HEK293 (cell line): Measurements from ENCODE around the gene RBPJ.

ENCODE experiments used
- CTCF ChIA-PET: fragments of 350-600 bp; formaldehyde crosslinking; extraction: SDS; loops from one replicate; lab custom pipeline; 2021; ENCODE audit warnings: antibody characterized with exemption; lab: Yijun Ruan, JAX
- POLR2A ChIA-PET: fragments of 300-600 bp; formaldehyde crosslinking; extraction: SDS; loops from one replicate; lab custom pipeline; 2020; ENCODE audit warnings: antibody characterized with exemption, inconsistent platforms; lab: Yijun Ruan, JAX
- H3K27ac ChIP-seq: fragments of 200-500 bp; sonication (Bioruptor generic); 2 replicates; pipeline ENCODE4 v1.5.1; 2014; ENCODE audit warnings: low read depth, low read length, control low read depth, inconsistent platforms; ENCODE audit errors: extremely low read depth
- H3K36me3 ChIP-seq, 2 experiments: fragments of 200-500 bp in 1 of 2; sonication (Bioruptor generic) in 1 of 2; 1 replicate in 1 of 2; 2 replicates in 1 of 2; pipeline ENCODE4 v1.5.1; 2014 to 2017; ENCODE audit warnings: inconsistent platforms in 2 of 2, low read length in 2 of 2; ENCODE audit not compliant: control insufficient read depth in 2 of 2, insufficient read depth in 1 of 2
- H3K4me1 ChIP-seq: fragments of 200-500 bp; sonication (Bioruptor generic); 2 replicates; pipeline ENCODE4 v1.5.1; 2014; ENCODE audit warnings: mild to moderate bottlenecking, low read length, inconsistent platforms; ENCODE audit not compliant: control insufficient read depth, insufficient read depth
- H3K4me3 ChIP-seq: 2 replicates; pipeline ENCODE4 v1.5.1; 2011; ENCODE audit warnings: low read depth, mild to moderate bottlenecking, control low read depth, low read length, moderate library complexity
- H3K9me3 ChIP-seq: fragments of 200-500 bp; sonication (Bioruptor generic); 2 replicates; pipeline ENCODE4 v1.5.1; 2014; ENCODE audit warnings: low read depth, low read length, inconsistent platforms; ENCODE audit not compliant: control insufficient read depth, insufficient read depth
- BCL11A ChIP-seq: fragments of 450-650 bp; formaldehyde crosslinking; IDR thresholded peaks from 2 replicates; pipeline ENCODE4 v1.5.1; 2016; ENCODE audit warnings: low read depth, missing biosample characterization, missing genetic modification characterization
- ELK4 ChIP-seq: IDR thresholded peaks from 2 replicates; pipeline ENCODE4 v1.6.1; 2011; ENCODE audit warnings: mild to moderate bottlenecking, low read depth, low read length, borderline replicate concordance
- GLI4 ChIP-seq: fragments of 450-650 bp; formaldehyde crosslinking; IDR thresholded peaks from 2 replicates; pipeline ENCODE4 v1.5.1; 2016; ENCODE audit warnings: missing biosample characterization, missing genetic modification characterization
- HOXA7 ChIP-seq: sonication (generic); formaldehyde crosslinking; IDR thresholded peaks from 2 replicates; pipeline ENCODE4 v1.8.1; 2022; ENCODE audit warnings: missing genetic modification reagents, borderline replicate concordance
- HOXC10 ChIP-seq: sonication (generic); formaldehyde crosslinking; IDR thresholded peaks from 2 replicates; pipeline ENCODE4 v1.8.1; 2023; ENCODE audit warnings: mild to moderate bottlenecking, missing genetic modification reagents
- SP3 ChIP-seq: fragments of 450-650 bp; formaldehyde crosslinking; IDR thresholded peaks from 2 replicates; pipeline ENCODE4 v1.5.1; 2016; ENCODE audit warnings: missing biosample characterization, missing genetic modification characterization
- SP7 ChIP-seq: fragments of 450-650 bp; formaldehyde crosslinking; IDR thresholded peaks from 2 replicates; pipeline ENCODE4 v1.5.1; 2016; ENCODE audit warnings: missing biosample characterization, missing genetic modification characterization
- TRIM28 ChIP-seq: IDR thresholded peaks from 2 replicates; pipeline ENCODE4 v1.6.1; 2011; ENCODE audit warnings: low read length, control low read depth, borderline replicate concordance
- WT1 ChIP-seq: fragments of 450-650 bp; formaldehyde crosslinking; IDR thresholded peaks from 2 replicates; pipeline ENCODE4 v1.5.1; 2016; ENCODE audit warnings: missing biosample characterization, missing genetic modification characterization
- ZBTB17 ChIP-seq: fragments of 450-650 bp; formaldehyde crosslinking; IDR thresholded peaks from 2 replicates; pipeline ENCODE4 v1.5.1; 2016; ENCODE audit warnings: missing biosample characterization, missing genetic modification characterization
- ZNF174 ChIP-seq: fragments of 450-650 bp; formaldehyde crosslinking; IDR thresholded peaks from 2 replicates; pipeline ENCODE4 v1.5.0; 2017; ENCODE audit warnings: missing biosample characterization, mild to moderate bottlenecking, missing genetic modification characterization
- ZNF18 ChIP-seq: fragments of 450-650 bp; formaldehyde crosslinking; IDR thresholded peaks from 2 replicates; pipeline ENCODE4 v1.5.1; 2016; ENCODE audit warnings: missing biosample characterization, missing genetic modification characterization
- ZNF2 ChIP-seq: fragments of 450-650 bp; formaldehyde crosslinking; IDR thresholded peaks from 2 replicates; pipeline ENCODE4 v1.5.1; 2016; ENCODE audit warnings: missing biosample characterization, missing genetic modification characterization
- ZNF214 ChIP-seq: fragments of 450-650 bp; formaldehyde crosslinking; IDR thresholded peaks from 2 replicates; pipeline ENCODE4 v1.5.1; 2017; ENCODE audit warnings: missing biosample characterization, mild to moderate bottlenecking, missing genetic modification characterization, borderline replicate concordance
- ZNF221 ChIP-seq: fragments of 450-650 bp; formaldehyde crosslinking; IDR thresholded peaks from 2 replicates; pipeline ENCODE4 v1.5.1; 2017; ENCODE audit warnings: missing biosample characterization, missing genetic modification characterization, borderline replicate concordance
- ZNF280C ChIP-seq: fragments of 450-650 bp; formaldehyde crosslinking; IDR thresholded peaks from 2 replicates; pipeline ENCODE4 v1.5.1; 2016; ENCODE audit warnings: missing biosample characterization, missing genetic modification characterization
- ZNF548 ChIP-seq: fragments of 450-650 bp; formaldehyde crosslinking; IDR thresholded peaks from 2 replicates; pipeline ENCODE4 v1.5.1; 2016; ENCODE audit warnings: missing biosample characterization, missing genetic modification characterization
- ZNF558 ChIP-seq: fragments of 450-650 bp; formaldehyde crosslinking; IDR thresholded peaks from 2 replicates; pipeline ENCODE4 v1.5.1; 2016; ENCODE audit warnings: missing biosample characterization, missing genetic modification characterization
- ZNF600 ChIP-seq: fragments of 450-650 bp; formaldehyde crosslinking; IDR thresholded peaks from 2 replicates; pipeline ENCODE4 v1.5.1; 2016; ENCODE audit warnings: missing biosample characterization, missing genetic modification characterization
- ZNF677 ChIP-seq: fragments of 450-650 bp; IDR thresholded peaks from 2 replicates; pipeline ENCODE4 v1.5.0; 2018; ENCODE audit warnings: missing biosample characterization, mild to moderate bottlenecking, missing genetic modification characterization, moderate library complexity
- ZSCAN16 ChIP-seq: fragments of 450-650 bp; formaldehyde crosslinking; IDR thresholded peaks from 2 replicates; pipeline ENCODE4 v1.5.1; 2016; ENCODE audit warnings: missing biosample characterization, missing genetic modification characterization
- ZSCAN23 ChIP-seq: fragments of 450-650 bp; formaldehyde crosslinking; IDR thresholded peaks from 2 replicates; pipeline ENCODE4 v1.5.1; 2016; ENCODE audit warnings: missing biosample characterization, missing genetic modification characterization
- ZXDB ChIP-seq: fragments of 450-650 bp; formaldehyde crosslinking; IDR thresholded peaks from 2 replicates; pipeline ENCODE4 v1.5.1; 2016; ENCODE audit warnings: missing biosample characterization, missing genetic modification characterization
- TF ChIP-seq, protein P1 (sequence below): sonication (generic); formaldehyde crosslinking; IDR thresholded peaks from 2 replicates; pipeline ENCODE4 v1.8.1; 2022; ENCODE audit warnings: mild to moderate bottlenecking, moderate library complexity, missing genetic modification reagents
- TF ChIP-seq, protein P2 (sequence below): fragments of 450-650 bp; formaldehyde crosslinking; IDR thresholded peaks from 2 replicates; pipeline ENCODE4 v1.5.1; 2017; ENCODE audit warnings: missing biosample characterization, missing genetic modification characterization
- TF ChIP-seq, protein P3 (sequence below): fragments of 450-650 bp; IDR thresholded peaks from 2 replicates; pipeline ENCODE4 v1.5.1; 2018; ENCODE audit warnings: missing biosample characterization, missing genetic modification characterization

Gene RBPJ

GRCh38 chr4:26413582-26413981 is 92.8 kb downstream of the RBPJ start (continued):
- TF ChIP-seq, protein P1, sequence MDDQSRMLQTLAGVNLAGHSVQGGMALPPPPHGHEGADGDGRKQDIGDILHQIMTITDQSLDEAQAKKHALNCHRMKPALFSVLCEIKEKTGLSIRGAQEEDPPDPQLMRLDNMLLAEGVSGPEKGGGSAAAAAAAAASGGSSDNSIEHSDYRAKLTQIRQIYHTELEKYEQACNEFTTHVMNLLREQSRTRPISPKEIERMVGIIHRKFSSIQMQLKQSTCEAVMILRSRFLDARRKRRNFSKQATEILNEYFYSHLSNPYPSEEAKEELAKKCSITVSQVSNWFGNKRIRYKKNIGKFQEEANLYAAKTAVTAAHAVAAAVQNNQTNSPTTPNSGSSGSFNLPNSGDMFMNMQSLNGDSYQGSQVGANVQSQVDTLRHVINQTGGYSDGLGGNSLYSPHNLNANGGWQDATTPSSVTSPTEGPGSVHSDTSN: no peak
- TF ChIP-seq ZNF221 (tag by site-specific recombination) (no peak), ZXDB (tag by site-specific recombination) (no peak)

- TF ChIP-seq ZNF174 (tag by site-specific recombination) (no peak), ZNF558 (tag by site-specific recombination) (no peak), GLI4 (tag by site-specific recombination) (no peak), SP7 (tag by site-specific recombination) (no peak)
- TF ChIP-seq, protein P2, sequence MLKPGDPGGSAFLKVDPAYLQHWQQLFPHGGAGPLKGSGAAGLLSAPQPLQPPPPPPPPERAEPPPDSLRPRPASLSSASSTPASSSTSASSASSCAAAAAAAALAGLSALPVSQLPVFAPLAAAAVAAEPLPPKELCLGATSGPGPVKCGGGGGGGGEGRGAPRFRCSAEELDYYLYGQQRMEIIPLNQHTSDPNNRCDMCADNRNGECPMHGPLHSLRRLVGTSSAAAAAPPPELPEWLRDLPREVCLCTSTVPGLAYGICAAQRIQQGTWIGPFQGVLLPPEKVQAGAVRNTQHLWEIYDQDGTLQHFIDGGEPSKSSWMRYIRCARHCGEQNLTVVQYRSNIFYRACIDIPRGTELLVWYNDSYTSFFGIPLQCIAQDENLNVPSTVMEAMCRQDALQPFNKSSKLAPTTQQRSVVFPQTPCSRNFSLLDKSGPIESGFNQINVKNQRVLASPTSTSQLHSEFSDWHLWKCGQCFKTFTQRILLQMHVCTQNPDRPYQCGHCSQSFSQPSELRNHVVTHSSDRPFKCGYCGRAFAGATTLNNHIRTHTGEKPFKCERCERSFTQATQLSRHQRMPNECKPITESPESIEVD (tag by site-specific recombination): peak; percentile 28; the same call in 1 of the 2 replicates
- ChIA-PET CTCF (interaction anchor here (0.5 kb wide), 1 partner anchor 364 kb away, joined by 5 read pairs; no protein-coding TSS in a partner anchor), POLR2A (no interaction called here)
- no peaks in the 10 kb centered on the region for H3K4me1 ChIP-seq
- H3K27ac ChIP-seq: no peak overlapping the region
- no peaks in the 10 kb centered on the region for H3K9me3 ChIP-seq
- no peak overlapping the region for H3K4me3 ChIP-seq
- H3K36me3 ChIP-seq: peaks cover 8 to 32% of the 10 kb centered on the region in 2 experiments
Measured at GRCh38 chr4:26418107-26418506, 97.3 kb downstream of the RBPJ start.

DNA sequence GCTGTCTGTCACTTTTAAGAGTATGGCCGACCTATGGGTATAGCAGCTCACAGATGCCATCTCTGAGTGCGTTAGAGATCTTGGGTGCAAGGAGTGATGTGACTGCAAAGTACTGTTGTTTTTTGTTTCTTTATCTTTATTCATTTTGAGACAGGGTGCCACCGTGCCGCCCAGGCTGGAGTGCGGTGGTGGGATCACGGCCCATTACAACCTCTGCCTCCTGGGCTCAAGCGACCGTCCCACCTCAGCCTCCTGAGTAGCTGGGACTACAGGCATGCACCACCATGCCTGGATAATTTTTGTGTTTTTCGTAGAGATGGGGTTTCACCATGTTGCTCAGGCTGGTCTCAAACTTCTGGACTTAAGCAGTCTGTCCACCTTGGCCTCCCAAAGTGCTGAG is 98.0 kb downstream of the RBPJ start:
- Histone ChIP-seq H3K4me3 (no peak overlapping the region), H3K36me3 (peaks cover 8 to 28% of the 10 kb centered on the region in 2 experiments), H3K27ac (no peak overlapping the region), H3K9me3 (no peaks in the 10 kb centered on the region), H3K4me1 (no peaks in the 10 kb centered on the region)
- CTCF ChIA-PET: interaction anchor here (0.5 to 1.5 kb wide), 4 partner anchors 90 to 979 kb away, joined by 3 to 5 read pairs (median 3); no protein-coding TSS in a partner anchor
- POLR2A ChIA-PET: no interaction called here
- no peak for TF ChIP-seq ZNF677
- TF ChIP-seq ZSCAN23 (tag by site-specific recombination): no peak
- no peak for TF ChIP-seq ELK4
- TF ChIP-seq ZNF2 (tag by site-specific recombination): no peak
- TF ChIP-seq HOXC10: no peak
- TF ChIP-seq SP3 (tag by site-specific recombination): no peak
- no peak for TF ChIP-seq TRIM28
- TF ChIP-seq HOXA7 (CRISPR knock-in tag): no peak
- TF ChIP-seq, protein P3, sequence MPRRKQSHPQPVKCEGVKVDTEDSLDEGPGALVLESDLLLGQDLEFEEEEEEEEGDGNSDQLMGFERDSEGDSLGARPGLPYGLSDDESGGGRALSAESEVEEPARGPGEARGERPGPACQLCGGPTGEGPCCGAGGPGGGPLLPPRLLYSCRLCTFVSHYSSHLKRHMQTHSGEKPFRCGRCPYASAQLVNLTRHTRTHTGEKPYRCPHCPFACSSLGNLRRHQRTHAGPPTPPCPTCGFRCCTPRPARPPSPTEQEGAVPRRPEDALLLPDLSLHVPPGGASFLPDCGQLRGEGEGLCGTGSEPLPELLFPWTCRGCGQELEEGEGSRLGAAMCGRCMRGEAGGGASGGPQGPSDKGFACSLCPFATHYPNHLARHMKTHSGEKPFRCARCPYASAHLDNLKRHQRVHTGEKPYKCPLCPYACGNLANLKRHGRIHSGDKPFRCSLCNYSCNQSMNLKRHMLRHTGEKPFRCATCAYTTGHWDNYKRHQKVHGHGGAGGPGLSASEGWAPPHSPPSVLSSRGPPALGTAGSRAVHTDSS (tag by site-specific recombination): no peak
- TF ChIP-seq ZNF280C (tag by site-specific recombination): no peak
- no peak for TF ChIP-seq ZBTB17 (tag by site-specific recombination)
- no peak for TF ChIP-seq ZNF548
- TF ChIP-seq ZNF214 (tag by site-specific recombination): no peak
- TF ChIP-seq ZNF18 (tag by site-specific recombination): no peak
- no peak for TF ChIP-seq ZNF600 (tag by site-specific recombination)
- TF ChIP-seq ZSCAN16: no peak
- TF ChIP-seq WT1 (tag by site-specific recombination): no peak
- TF ChIP-seq BCL11A: no peak
